Measurements from ENCODE around the gene ZDHHC9.
A peak's percentile ranks its signal among the peaks of the same experiment; 100 is the strongest.

Gene ZDHHC9

DNA sequence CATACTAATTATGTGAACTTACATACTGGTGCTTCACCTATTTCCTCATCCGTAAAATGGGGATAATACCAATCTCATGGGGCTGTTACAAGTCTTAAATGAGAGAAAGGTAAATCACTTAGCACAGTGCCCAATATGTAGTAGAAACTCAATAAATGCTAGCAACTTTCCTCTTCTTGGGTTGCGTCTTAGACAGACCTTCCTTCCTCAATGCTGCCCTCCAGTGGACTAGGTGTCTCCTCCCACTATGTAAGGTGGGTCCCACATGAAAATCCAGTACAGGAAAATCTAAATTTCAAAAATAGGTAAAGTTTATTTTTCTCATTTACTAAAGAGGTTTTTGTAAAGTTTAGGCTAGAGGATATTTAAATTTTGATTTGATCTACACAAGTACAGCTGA is 20.6 kb downstream of the ZDHHC9 start:
- peak in 1 of 2 donors; percentile 6 for DNase-seq (ENCODE audit: low read depth in 1 of 2, low spot score in 1 of 2)

DNA sequence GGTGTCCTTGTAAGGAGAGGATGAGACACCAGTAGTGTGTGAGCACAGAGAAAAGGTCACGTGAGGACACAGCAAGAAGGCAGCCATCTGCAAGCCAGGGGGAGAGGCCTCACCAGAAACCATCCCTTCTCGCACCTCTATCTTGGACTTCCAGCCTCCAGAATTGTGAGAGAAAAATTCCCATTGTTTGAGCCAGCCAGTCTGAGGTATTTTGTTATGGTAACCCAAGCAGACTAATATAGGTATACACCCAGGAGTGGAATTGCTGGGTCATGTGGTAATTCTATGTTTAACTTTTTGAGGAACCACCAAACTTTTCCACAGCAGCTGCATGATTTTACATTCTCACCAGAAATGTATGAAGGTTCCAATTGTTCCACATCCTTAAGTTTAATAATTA is 25.6 kb downstream of the ZDHHC9 start:
- no peak for DNase-seq (ENCODE audit: low read depth in 1 of 2, low spot score in 1 of 2)

DNA sequence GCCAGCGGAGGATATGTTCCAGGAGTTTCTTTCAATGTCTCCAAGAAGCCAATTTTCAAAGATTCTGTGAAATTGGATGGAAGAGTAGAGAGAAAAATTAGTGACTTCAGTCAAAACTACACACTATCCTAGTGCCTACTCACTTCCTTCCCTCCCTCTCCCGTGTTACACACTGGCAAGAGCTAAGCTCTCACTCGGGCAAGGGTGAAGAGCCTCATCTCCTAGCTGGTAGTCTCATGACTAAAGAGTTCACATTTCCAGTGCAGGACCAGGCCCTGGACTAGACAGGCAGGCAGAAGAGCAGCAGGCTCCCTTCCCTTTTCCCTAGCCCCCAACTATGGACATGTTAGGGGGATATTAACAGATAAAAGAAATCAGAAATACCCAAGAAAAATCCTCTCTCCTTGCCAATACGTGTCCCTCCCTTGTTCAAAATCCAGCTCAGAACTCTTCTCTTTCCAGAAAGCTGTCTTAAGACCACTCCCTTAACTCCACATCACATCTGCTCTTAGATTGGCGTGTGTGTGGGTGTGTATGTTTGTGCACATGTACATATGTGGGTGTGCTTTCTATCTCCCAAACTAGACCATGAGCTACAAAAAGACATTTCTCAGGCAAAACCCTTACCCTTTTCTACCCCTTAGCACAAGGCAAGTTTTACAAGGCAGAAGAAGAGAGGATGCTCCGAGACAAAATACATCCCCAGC is 29.9 kb downstream of the ZDHHC9 start:
- DNase-seq (ENCODE audit: low read depth in 1 of 2, low spot score in 1 of 2) = no peak

DNA sequence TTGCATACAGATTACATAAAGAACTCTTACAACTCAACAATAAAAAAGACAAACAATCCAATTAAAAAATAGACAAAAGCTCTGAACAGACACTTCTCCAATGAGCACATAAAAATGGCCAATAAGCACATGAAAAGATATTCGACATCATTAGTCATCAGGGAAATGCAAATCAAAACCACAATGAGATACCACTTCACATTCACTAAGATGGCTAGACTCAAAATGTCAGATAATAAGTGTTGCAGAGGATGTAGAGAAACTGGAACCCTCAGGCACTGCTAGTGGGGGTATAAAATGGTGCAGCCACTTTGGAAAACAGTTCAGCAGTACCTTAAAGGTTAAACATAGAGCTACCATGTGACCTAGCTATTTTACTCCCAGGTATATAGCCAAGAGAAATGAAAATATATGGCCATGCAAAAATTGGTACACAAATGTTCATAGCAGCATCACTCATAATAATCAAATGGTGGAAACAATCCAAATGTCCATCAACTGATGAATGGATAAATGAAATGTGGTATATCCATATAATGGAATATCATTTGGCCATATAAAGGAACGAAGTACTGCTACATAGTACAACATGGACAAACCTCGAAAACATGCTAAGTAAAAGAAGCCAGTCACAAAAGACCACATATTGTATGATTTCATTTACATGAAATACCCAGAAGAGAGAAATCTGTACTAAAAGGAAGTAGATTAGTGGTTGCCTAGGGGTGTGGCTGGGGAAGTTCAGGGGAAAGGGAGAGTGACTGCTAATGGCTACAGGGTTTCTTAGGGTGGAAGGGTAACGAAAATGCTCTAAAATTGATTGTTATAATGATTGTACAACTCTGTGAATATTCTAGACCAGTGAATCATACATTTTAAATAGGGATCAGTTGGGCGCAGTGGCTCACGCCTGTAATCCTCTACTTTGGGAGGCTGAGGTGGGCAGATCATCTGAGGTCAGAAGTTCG is 34.6 kb downstream of the ZDHHC9 start:
- DNase-seq (ENCODE audit: low read depth in 1 of 2, low spot score in 1 of 2) = no peak

DNA sequence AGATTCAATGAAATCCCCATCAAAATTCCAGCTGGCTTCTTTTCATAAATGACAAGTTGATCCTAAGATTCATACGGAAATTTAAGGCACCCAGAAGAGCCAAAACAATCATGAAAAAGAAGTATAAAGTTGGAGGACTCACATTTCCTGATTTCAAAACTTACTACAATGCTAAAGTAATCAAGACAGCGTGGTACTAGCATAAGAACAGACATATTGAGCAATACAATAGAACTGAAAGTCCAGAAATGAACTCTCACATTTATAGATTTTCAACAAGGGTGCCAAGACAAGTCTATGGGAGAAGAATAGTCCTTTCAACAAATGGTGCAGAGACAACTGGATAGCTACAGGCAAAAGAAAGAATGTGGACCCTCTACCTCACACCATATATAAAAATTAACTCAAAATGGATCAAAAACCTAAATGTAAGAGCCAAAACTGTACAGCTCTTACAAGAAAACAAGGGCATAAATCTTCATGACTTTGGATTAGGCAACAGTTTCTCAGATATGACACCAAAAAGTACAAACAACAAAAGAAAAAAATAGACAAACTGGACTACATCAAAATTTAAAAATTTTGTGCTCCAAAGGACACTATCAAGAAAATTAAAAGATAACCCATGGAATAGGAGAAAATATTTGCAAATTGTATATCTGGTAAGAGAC is 35.4 kb downstream of the ZDHHC9 start:
- no peak for DNase-seq (ENCODE audit: low read depth in 1 of 2, low spot score in 1 of 2)

DNA sequence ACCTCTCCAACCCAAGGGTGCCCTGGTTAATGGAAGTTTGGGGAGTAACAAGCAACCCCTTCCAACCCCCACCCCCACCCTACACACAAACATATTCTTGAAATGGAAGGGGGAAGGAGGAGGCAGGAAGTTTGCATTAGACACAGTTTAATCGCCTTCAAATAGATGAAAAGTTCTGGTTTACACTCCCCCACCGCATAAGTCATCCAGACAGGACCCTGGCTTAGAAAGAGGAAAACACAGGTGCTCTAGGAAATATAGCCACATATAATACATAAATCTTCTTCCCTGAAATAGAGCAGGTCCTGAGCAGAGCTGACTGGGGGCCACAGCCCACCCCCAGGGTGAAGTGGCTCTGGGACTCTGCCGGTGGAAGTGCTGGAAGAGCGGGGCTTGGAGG is 38.9 kb downstream of the ZDHHC9 start:
- DNase-seq (ENCODE audit: low read depth in 1 of 2, low spot score in 1 of 2) = no peak

DNA sequence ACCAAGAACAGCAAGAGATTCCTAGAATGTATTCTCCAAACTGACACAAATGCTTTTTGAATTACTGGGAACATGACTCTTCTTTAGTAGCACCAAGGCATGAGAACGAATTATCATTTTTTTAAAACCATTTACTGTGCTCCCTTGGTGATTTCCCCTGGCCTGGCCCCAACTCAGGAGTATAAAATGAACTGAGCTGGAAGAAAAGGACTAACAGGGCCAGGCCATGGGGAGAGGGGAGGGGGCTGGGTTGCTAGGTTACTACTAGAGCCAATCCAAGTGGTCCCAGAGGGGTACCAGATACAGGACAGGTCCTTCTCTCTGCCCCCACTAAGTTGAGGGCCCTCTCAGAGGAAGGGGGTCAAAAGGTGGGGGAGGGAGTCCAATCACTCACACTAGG is 40.8 kb downstream of the ZDHHC9 start:
- no peak for DNase-seq (ENCODE audit: low read depth in 1 of 2, low spot score in 1 of 2)

DNA sequence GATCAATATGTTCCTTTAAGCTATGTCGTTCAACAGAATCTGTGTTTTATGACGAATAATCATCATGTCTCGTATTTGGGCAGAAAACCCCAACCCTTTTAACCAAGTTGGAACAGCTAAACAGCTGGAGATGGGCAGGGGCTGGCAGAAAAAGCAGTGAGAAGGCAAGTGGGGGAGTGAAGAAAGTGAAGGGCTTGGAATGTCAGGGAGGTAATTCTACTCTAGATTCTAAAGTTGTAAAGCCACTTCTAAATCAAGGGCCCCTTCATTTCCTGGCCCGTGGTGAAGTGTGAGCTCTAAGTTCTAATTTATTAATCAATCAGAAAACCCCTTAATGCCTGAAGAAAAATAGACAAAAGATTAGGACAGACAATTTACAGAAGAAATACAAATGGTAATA is 43.5 kb downstream of the ZDHHC9 start:
- DNase-seq (ENCODE audit: low read depth in 1 of 2, low spot score in 1 of 2) = no peak

DNA sequence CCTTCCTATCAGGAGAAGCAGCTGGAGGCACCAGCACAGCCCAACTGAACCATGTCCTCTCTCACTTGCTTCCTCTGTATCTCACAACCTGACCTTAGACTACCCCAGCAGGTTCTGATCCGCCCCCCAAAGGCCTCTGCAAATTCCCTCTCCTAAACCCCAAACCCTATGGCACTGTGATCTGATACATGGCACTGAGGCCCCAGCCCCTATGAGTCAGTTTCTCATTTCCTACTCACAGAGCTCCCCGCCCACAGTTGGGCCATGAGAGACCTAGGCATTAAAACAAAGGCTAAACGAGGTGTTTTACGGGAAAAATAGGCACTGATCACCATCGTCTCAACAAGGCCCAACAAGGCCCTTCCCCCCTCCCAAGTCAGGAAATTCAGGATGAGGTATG is 44.8 kb downstream of the ZDHHC9 start:
- DNase-seq (ENCODE audit: low read depth in 1 of 2, low spot score in 1 of 2) = no peak

DNA sequence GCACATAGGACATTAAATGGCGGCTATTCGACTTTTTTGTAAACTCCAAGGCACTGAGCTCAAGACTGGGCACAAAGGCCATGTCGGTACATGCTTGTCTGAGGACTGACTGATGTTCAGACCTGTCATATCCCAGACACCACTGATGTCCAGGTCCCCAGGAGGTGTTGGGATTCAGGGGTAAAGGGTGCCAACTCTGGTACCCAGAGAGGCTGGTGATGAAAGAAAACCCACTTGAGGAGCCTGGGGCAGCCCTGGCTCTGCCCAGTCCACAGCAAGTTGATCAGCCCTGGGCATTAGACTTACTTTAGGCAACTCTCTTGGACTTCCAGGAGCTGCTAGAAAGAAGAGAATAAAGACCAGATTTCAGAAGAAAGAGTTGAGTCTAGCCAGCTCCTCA is 45.2 kb downstream of the ZDHHC9 start:
- DNase-seq (ENCODE audit: low read depth in 1 of 2, low spot score in 1 of 2) = no peak

DNA sequence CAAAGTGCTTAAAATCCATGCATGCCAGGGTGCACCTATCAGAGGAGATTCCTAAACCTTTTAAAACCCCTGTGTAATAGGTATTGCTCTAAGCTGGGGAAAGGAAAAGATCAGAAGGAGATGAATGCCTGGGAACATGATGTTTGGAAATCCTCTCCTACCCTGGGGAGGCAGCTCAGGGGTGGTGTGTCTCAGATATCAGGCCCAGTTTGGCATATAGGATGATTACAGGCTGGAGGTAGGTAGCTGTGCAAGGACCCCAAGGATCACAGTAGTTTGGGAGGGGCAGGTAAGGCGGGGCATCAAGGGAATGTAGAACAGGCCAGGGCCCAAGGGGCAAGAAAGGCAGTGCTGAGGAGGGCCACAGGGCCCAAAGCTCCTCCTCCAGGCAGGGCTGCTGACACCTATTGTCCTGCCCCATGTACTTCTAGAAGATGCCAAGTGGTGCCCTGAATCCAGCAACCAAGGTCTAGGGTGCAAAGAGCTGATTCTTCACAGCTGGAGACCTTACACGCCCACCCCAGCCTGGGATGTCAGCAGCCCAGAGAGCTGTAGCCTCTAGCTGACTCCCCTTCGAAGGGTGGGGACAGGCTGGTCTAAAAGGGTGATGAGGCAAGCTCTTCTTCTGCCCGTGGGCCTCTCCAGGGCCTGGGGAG is 46.3 kb downstream of the ZDHHC9 start:
- DNase-seq (ENCODE audit: low read depth in 1 of 2, low spot score in 1 of 2) = no peak

DNA sequence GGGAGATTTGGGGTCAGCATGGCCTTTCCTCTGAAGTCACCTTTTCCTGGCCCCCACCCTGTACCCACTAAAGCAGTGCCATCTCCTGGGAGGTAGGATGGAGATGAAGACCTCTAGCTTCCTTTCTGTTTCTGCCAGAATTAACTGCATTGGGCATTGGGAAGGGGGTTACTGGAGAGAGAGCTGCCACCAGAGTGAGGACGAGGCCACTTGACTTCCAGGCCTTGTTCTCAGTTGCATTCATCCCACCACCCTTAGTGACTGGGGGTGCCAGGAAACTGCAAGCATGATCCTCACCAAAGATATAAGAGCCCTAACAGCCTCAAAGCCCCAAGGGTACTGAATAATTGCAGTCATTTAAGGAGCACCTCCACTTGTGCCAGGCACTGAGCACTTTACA is 48.1 kb downstream of the ZDHHC9 start:
- no peak for DNase-seq (ENCODE audit: low read depth in 1 of 2, low spot score in 1 of 2)

DNA sequence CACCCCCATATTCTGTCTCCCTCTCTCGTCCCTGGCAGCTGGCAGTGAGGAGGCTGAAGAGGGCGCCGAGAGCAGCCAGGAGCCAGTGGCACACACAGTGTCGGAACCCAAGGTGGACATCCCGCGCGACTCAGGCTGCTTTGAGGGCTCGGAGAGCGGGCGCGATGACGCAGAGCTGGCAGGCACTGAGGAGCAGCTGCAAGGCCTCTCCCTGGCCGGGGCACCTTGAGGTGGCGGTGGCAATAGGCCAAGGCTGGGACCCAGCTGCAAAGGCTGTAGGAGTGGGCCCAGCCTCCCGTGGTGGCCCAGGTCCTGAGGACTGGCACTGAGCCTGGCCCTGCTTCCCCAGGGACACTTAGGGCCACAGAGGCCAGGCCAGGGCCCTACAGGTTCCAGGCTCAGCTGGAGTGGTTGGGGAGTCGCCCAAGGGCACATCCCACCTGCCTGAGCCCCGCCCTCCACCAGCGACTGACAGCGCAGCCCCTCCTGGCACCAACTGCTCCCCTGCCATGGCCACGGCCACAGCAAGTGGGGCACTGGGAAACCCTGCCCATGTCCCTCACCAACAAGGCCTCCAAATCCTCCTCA is 50.0 kb downstream of the ZDHHC9 start:
- DNase-seq (ENCODE audit: low read depth in 1 of 2, low spot score in 1 of 2) = no peak

DNA sequence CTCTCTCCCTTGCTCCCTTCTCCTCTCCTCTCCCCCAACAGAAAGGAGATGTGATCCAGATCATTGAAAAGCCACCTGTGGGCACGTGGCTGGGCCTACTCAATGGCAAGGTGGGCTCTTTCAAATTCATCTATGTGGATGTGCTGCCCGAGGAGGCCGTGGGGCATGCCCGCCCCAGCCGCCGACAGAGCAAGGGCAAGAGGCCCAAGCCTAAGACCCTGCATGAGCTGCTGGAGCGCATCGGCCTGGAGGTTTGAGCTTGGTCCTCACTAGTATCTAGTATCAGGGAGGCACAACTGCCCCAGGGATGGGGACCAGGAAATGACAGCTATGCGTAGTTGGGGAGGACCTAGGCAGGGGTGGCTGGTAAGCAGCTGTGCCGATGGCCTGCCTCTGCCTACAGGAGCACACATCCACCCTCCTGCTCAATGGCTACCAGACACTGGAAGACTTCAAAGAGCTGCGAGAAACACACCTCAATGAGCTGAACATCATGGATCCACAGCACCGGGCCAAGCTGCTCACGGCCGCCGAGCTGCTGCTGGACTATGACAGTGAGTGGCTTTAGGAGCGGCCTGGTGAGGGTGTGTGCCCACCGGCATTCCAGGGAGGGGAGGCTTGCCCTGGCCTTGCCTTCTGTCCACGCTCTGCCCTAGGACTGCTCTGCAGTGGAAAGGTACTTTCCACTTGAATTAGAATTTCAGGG is 50.9 kb downstream of the ZDHHC9 start:
- DNase-seq (ENCODE audit: low read depth in 1 of 2, low spot score in 1 of 2) = no peak

DNA sequence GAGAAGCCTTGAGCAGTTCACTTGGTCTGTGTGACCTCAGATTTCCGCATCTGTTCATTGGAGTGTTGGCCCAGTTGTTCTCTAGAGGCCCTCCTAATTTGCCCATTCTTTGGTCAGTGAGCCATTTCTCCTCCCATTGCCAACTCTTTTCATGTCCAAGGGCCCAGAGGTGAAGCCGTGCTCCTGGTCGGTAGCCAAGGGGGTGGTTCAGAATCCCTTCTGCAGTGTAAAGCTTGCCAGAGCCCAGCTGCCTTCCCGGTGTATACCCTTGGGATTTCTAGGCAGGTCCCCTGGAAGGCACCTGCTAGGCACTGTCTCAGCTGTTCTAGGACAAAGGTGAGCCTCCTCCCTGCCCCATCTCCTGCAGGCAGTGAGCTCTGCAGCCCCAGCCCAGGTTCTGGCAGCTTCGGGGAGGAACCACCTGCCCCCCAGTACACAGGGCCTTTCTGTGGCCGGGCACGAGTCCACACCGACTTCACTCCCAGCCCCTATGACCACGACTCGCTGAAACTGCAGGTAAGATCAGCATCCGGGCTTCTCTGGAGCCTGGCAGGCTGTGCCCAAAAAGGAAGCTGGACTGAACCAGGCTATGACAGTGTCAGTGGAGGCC is 51.6 kb downstream of the ZDHHC9 start:
- no peak for DNase-seq (ENCODE audit: low read depth in 1 of 2, low spot score in 1 of 2)

DNA sequence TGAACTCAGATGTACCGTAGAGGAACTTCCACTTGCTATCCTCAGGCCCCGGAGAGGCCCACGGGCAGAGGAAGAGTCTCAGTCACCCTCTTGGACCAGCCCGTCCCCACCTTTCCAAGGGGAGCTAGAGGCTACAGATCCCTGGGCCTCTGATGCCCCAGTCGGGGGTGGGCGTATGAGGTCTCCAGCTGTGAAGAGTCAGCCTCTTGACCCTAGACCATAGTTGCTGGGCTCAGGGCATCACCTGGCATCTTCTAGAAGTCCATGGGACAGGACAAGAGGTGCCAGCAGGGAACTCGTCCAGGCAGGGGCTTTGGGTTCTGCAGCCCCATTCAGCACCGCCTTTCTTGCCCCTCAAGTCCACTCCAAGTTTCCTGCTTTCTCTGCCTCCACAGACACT is 52.4 kb downstream of the ZDHHC9 start:
- DNase-seq (ENCODE audit: low read depth in 1 of 2, low spot score in 1 of 2) = no peak

DNA sequence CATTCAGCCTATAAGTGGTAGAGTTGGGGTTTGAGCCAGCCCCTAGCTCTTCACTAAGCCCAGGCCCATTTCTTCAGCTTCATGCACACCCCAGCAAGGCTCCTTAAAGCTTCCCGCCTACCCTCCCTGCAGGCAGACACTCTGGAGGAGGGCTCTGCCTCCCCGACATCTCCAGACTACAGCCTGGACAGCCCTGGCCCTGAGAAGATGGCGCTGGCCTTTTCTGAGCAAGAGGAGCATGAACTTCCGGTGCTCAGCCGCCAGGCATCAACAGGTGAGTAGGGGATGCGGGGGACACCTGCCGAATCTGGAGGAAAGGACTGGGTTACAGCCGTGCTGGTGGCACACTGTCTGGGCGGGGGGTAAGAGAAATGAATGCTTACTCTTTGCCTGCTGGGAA is 52.9 kb downstream of the ZDHHC9 start:
- no peak for DNase-seq (ENCODE audit: low read depth in 1 of 2, low spot score in 1 of 2)

DNA sequence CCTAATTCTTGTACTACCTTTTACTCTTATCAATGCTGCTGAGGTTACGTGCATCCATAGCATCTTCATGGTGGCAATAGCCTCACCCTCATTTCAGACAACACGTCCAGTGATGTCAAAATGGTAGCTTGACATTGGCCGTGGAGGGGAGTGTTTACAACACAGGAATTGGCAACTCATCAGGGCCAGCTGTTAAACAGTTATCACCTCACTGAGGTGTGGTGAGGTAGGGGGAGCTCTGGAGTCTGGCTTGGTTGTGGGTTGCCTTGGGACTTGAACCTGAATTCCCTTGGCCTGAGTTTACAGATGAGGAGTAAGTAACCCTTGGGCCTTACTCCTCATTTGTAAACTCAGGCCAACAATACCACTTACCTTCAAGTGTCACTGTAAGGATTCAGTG is 53.5 kb downstream of the ZDHHC9 start:
- no peak for DNase-seq (ENCODE audit: low read depth in 1 of 2, low spot score in 1 of 2)

DNA sequence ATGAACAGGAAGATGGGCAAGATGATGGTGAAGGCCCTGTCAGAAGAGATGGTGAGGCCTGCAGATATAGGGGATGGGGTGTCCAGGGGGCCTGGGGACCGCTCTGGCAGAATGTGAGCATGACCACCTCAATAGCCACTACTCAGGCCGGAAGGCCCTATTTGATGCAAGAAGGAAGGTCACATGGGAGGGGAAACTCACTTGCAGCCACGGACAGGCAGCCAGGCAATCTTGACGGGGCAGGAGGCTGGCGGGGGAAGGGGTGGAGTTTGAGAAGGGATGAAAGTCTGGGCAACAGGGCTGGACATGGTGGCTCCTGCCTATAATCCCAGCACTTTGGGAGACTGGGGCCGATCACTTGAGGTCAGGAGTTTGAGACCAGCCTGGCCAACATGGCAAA is 55.2 kb downstream of the ZDHHC9 start:
- DNase-seq (ENCODE audit: low read depth in 1 of 2, low spot score in 1 of 2) = no peak

Measured in stimulated activated CD4-positive, alpha-beta T cell treated with anti-CD3 and anti-CD28 coated beads, Interleukin-15, amount 100 ng/mL, for 1 hour (primary cell).